HepG2 (cell line): Measurements from ENCODE around the gene PIN4.

Source experiments
- ATF2 ChIP-seq: sonication (generic); formaldehyde crosslinking; IDR thresholded peaks from 2 replicates; pipeline ENCODE4 v1.4.0; 2020; ENCODE audit warnings: missing genetic modification reagents
- BCL6 ChIP-seq: IDR thresholded peaks from 2 replicates; pipeline ENCODE4 v1.6.1; 2016; ENCODE audit warnings: missing genetic modification reagents, missing compliant biosample characterization
- CREB1 ChIP-seq, 2 experiments: fragments of 450-650 bp in 1 of 2; IDR thresholded peaks; 2 replicates each; pipeline ENCODE4 v1.6.1; 2016 to 2017; ENCODE audit warnings: control low read depth in 1 of 2, mild to moderate bottlenecking in 1 of 2, missing compliant biosample characterization in 1 of 2, missing genetic modification characterization in 1 of 2
- CTCF ChIP-seq: sonication (generic); formaldehyde crosslinking; IDR thresholded peaks from 2 replicates; pipeline ENCODE4 v1.5.0; 2020; ENCODE audit warnings: mild to moderate bottlenecking, missing genetic modification reagents, moderate library complexity
- GABPB1 ChIP-seq: IDR thresholded peaks from 2 replicates; pipeline ENCODE4 v1.6.1; 2016; ENCODE audit warnings: mild to moderate bottlenecking, missing genetic modification reagents, moderate library complexity, missing compliant biosample characterization
- HOXA3 ChIP-seq: sonication (generic); formaldehyde crosslinking; IDR thresholded peaks from 2 replicates; pipeline ENCODE4 v1.5.0; 2020; ENCODE audit warnings: missing genetic modification reagents
- MXD4 ChIP-seq: IDR thresholded peaks from 2 replicates; pipeline ENCODE4 v1.6.1; 2016; ENCODE audit warnings: mild to moderate bottlenecking, missing biosample characterization, missing genetic modification reagents
- POLR2A ChIP-seq, 2 experiments: IDR thresholded peaks; 2 replicates each; pipeline ENCODE4 v1.6.1; 2011; ENCODE audit warnings: low read depth in 2 of 2, low read length in 2 of 2, mild to moderate bottlenecking in 1 of 2, moderate library complexity in 1 of 2; ENCODE audit not compliant: insufficient read depth in 1 of 2
- SRF ChIP-seq: IDR thresholded peaks from 2 replicates; pipeline ENCODE4 v1.6.1; 2011; ENCODE audit warnings: mild to moderate bottlenecking, low read depth, low read length, moderate library complexity
- SRSF4 ChIP-seq: fragments of 200-400 bp; formaldehyde crosslinking; IDR thresholded peaks from one replicate; pipeline ENCODE4 v1.6.1; 2018; ENCODE audit warnings: mild to moderate bottlenecking, low read depth, low read length, moderate library complexity; ENCODE audit not compliant: poor library complexity, severe bottlenecking
- SUZ12 ChIP-seq: fragments of 150-350 bp; IDR thresholded peaks from 2 replicates; pipeline ENCODE4 v1.6.1; 2014; ENCODE audit warnings: low read depth, low read length
- ZNF121 ChIP-seq: sonication (generic); formaldehyde crosslinking; IDR thresholded peaks from 2 replicates; pipeline ENCODE4 v1.5.0; 2020; ENCODE audit warnings: mild to moderate bottlenecking, missing genetic modification reagents
- ZNF326 ChIP-seq: sonication (generic); formaldehyde crosslinking; IDR thresholded peaks from 2 replicates; pipeline ENCODE4 v1.4.0; 2020; ENCODE audit warnings: missing genetic modification reagents, borderline replicate concordance
- TF ChIP-seq, protein P1 (sequence below): sonication (generic); formaldehyde crosslinking; conservative IDR thresholded peaks from 2 replicates; pipeline ENCODE4 v1.4.0; 2020; ENCODE audit warnings: missing genetic modification reagents

DNA sequence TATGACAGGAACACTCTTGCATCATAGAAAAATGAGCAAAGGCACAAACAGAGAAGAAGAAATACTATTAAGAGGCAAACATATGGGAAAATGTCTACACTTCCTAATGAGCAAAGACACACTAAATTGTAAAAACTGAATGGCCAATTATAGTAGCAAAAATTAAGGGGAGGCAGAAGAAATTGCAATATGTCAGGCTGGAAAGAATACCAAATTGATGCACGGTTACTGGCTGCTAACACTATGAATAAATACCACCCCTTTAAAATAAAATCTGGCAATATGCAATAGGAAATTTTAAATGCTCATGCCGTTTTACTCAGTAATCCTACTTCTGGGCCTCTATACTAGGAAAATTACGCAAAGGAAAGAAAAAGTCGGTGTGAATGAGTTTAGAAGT is 16.0 kb upstream of the PIN4 start:
- TF ChIP-seq GABPB1 (CRISPR knock-in tag), result no peak
- no peak for TF ChIP-seq BCL6 (CRISPR knock-in tag)
- no peak for TF ChIP-seq ZNF121
- no peak for TF ChIP-seq POLR2A (IDR thresholded peaks at IDR 0.05; ENCODE audit: insufficient read depth in 1 of 2, low read depth in 2 of 2, low read length in 2 of 2)
- TF ChIP-seq SUZ12, result no peak
- TF ChIP-seq CTCF (CRISPR knock-in tag), result no peak
- TF ChIP-seq SRF, result no peak
- TF ChIP-seq, protein P1, sequence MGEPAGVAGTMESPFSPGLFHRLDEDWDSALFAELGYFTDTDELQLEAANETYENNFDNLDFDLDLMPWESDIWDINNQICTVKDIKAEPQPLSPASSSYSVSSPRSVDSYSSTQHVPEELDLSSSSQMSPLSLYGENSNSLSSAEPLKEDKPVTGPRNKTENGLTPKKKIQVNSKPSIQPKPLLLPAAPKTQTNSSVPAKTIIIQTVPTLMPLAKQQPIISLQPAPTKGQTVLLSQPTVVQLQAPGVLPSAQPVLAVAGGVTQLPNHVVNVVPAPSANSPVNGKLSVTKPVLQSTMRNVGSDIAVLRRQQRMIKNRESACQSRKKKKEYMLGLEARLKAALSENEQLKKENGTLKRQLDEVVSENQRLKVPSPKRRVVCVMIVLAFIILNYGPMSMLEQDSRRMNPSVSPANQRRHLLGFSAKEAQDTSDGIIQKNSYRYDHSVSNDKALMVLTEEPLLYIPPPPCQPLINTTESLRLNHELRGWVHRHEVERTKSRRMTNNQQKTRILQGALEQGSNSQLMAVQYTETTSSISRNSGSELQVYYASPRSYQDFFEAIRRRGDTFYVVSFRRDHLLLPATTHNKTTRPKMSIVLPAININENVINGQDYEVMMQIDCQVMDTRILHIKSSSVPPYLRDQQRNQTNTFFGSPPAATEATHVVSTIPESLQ (CRISPR knock-in tag), result no peak
- TF ChIP-seq HOXA3 (CRISPR knock-in tag), result no peak
- TF ChIP-seq MXD4, result no peak
- TF ChIP-seq SRSF4, result no peak
- TF ChIP-seq CREB1 (IDR thresholded peaks at IDR 0.05), result no peak
- no peak for TF ChIP-seq CREB1 (CRISPR knock-in tag; IDR thresholded peaks at IDR 0.05)
- TF ChIP-seq ATF2 (CRISPR knock-in tag), result no peak
- no peak for TF ChIP-seq ZNF326 (CRISPR knock-in tag)
